ENCODE data around the gene SUN3.
"Not testable (repeated sequence)": the region's sequence is repeated elsewhere in the genome, so short reads cannot be mapped to it uniquely, and the experiment has no call there.

SUN3 gene

GRCh38 chr7:47992446-47992845 is 36.5 kb downstream of the SUN3 start:
- DNase-seq (ENCODE audit: low spot score) = no peak
- no peak overlapping the region for H3K4me3 ChIP-seq
- no peak for TF ChIP-seq CTCF (IDR thresholded peaks at IDR 0.05)
- no peak overlapping the region for H3K27ac ChIP-seq

GRCh38 chr7:47991741-47992311 is 37.1 kb downstream of the SUN3 start:
- peak; percentile 38 for TF ChIP-seq CTCF (IDR thresholded peaks at IDR 0.05)
- Histone ChIP-seq H3K27ac (peak overlapping the region in 1 of 2 donors; percentile 69), H3K4me3 (peak overlapping the region; percentile 71)
- DNase-seq (ENCODE audit: low spot score) = peak; percentile 79

- no peak for TF ChIP-seq CTCF (IDR thresholded peaks at IDR 0.05)
- Histone ChIP-seq H3K4me3 (peak overlapping the region; percentile 71), H3K27ac (no peak overlapping the region)
- DNase-seq (ENCODE audit: low spot score) = no peak
These were observed 37.6 kb downstream of the SUN3 start for GRCh38 chr7:47991270-47991669.

- H3K4me3 ChIP-seq = no peak overlapping the region
- TF ChIP-seq CTCF (IDR thresholded peaks at IDR 0.05) = no peak
- no peak overlapping the region for H3K27ac ChIP-seq
- DNase-seq (ENCODE audit: low spot score) = no peak
These were observed 38.3 kb downstream of the SUN3 start for GRCh38 chr7:47990592-47990991.

GRCh38 chr7:47989607-47990400 is 39.1 kb downstream of the SUN3 start:
- not testable (repeated sequence) for DNase-seq (ENCODE audit: low spot score); H3K27ac ChIP-seq

GRCh38 chr7:47988496-47989386 is 40.2 kb downstream of the SUN3 start:
- Histone ChIP-seq H3K4me3 (no peak overlapping the region), H3K27ac (no peak overlapping the region)
- no peak for TF ChIP-seq CTCF (IDR thresholded peaks at IDR 0.05)
- no peak for DNase-seq (ENCODE audit: low spot score)

More at GRCh38 chr7:47989607-47990400, 39.1 kb downstream of the SUN3 start:
- H3K4me3 ChIP-seq = not testable (repeated sequence)

GRCh38 chr7:47982610-47983009 is 46.3 kb downstream of the SUN3 start:
- no peak for DNase-seq (ENCODE audit: low spot score)
- Histone ChIP-seq H3K27ac (no peak overlapping the region), H3K4me3 (no peak overlapping the region)
- no peak for TF ChIP-seq CTCF (IDR thresholded peaks at IDR 0.05)

GRCh38 chr7:47980648-47981047 is 48.3 kb downstream of the SUN3 start:
- not testable (repeated sequence) for H3K27ac ChIP-seq; H3K4me3 ChIP-seq; DNase-seq (ENCODE audit: low spot score)

Measured in coronary artery (tissue), 2 donors.